Smooth muscle cell of the brain vasculature (primary cell): Measurements from ENCODE around the gene ITPK1.

ENCODE experiments used
- DNase-seq: peaks from one replicate; pipeline ENCODE4 v3.0.0-alpha.2; 2012; ENCODE audit warnings: low read depth, low spot score

The ITPK1 gene

GRCh38 chr14:93028724-93029076 lies 87.0 kb downstream of the ITPK1 start:
- no peak for DNase-seq

GRCh38 chr14:93027810-93028723 lies 87.7 kb downstream of the ITPK1 start:
- DNase-seq: no peak

GRCh38 chr14:93026339-93026738 lies 89.4 kb downstream of the ITPK1 start:
- DNase-seq: no peak

GRCh38 chr14:93025055-93025454 lies 90.7 kb downstream of the ITPK1 start:
- DNase-seq: no peak

- no peak for DNase-seq
Measured at GRCh38 chr14:93024493-93024892, 91.2 kb downstream of the ITPK1 start.

GRCh38 chr14:93023802-93024434 lies 91.8 kb downstream of the ITPK1 start:
- DNase-seq: no peak

GRCh38 chr14:93023039-93023438 lies 92.7 kb downstream of the ITPK1 start:
- DNase-seq: no peak

- no peak for DNase-seq
Measured at GRCh38 chr14:93019970-93020369, 95.8 kb downstream of the ITPK1 start.

- no peak for DNase-seq
Measured at GRCh38 chr14:93019367-93019843, 96.3 kb downstream of the ITPK1 start.

GRCh38 chr14:93018366-93018765 lies 97.4 kb downstream of the ITPK1 start:
- DNase-seq: no peak

- no peak for DNase-seq
Measured at GRCh38 chr14:93017898-93018297, 97.8 kb downstream of the ITPK1 start.

GRCh38 chr14:93017301-93017797 lies 98.4 kb downstream of the ITPK1 start:
- DNase-seq: no peak

- DNase-seq: no peak
Measured at GRCh38 chr14:93016275-93016845, 99.4 kb downstream of the ITPK1 start.

- DNase-seq: no peak
Measured at GRCh38 chr14:93015505-93015904, 100.2 kb downstream of the ITPK1 start.

GRCh38 chr14:93015064-93015463 lies 100.7 kb downstream of the ITPK1 start:
- DNase-seq: no peak

GRCh38 chr14:93014058-93015023 lies 101.4 kb downstream of the ITPK1 start:
- no peak for DNase-seq

- no peak for DNase-seq
Measured at GRCh38 chr14:93012951-93013719, 102.6 kb downstream of the ITPK1 start.

GRCh38 chr14:93012506-93012905 lies 103.2 kb downstream of the ITPK1 start:
- no peak for DNase-seq

GRCh38 chr14:93011650-93012325 lies 103.9 kb downstream of the ITPK1 start:
- DNase-seq: no peak

- no peak for DNase-seq
Measured at GRCh38 chr14:93011141-93011529, 104.6 kb downstream of the ITPK1 start.
